H1 (cell line): ENCODE measurements around the gene HLX. TPM values are rescaled to one million over a fixed set of nuclear protein-coding genes. Genes with fewer than 3 reads are reported as not detected.

Source experiments
- CTCF ChIA-PET: fragments of 300-600 bp; sonication (Branson Sonifier 250); formaldehyde crosslinking; loops from one replicate; lab custom pipeline; 2021; ENCODE audit not compliant: partially characterized antibody; lab: Charles Lee
- POLR2A ChIA-PET: fragments of 300-600 bp; sonication (Branson Sonifier 250); formaldehyde crosslinking; loops from one replicate; lab custom pipeline; 2021; ENCODE audit warnings: inconsistent platforms; ENCODE audit not compliant: partially characterized antibody; lab: Charles Lee
- DNase-seq, 2 experiments: peaks; one replicate each; pipeline versions ENCODE4 v3.0.0 to v3.0.0-alpha.2; 2010 to 2022; ENCODE audit warnings: low spot score in 2 of 2, low read depth in 1 of 2, mixed read lengths in 1 of 2
- FAIRE-seq: peaks from 2 replicates; lab custom pipeline; 2011; peaks lifted over from hg19 to GRCh38; lab: Jason Lieb, UNC
- H2AFZ ChIP-seq: 2 replicates; pipeline ENCODE4 v1.8.1; 2012; ENCODE audit warnings: low read length, inconsistent platforms
- H2AK5ac ChIP-seq: 2 replicates; pipeline ENCODE4 v1.6.1; 2013; ENCODE audit warnings: low read depth, low read length
- H2BK120ac ChIP-seq: replicated peaks from 2 replicates; pipeline ENCODE3; 2013; ENCODE audit warnings: low read depth, low read length, inconsistent platforms
- H2BK12ac ChIP-seq: 2 replicates; pipeline ENCODE4 v1.6.1; 2013; ENCODE audit warnings: low read depth, low read length
- H2BK15ac ChIP-seq: 2 replicates; pipeline ENCODE4 v1.6.1; 2013; ENCODE audit warnings: low read length
- H2BK20ac ChIP-seq: 2 replicates; pipeline ENCODE4 v1.6.1; 2013; ENCODE audit warnings: low read length
- H2BK5ac ChIP-seq: 2 replicates; pipeline ENCODE4 v1.6.1; 2013; ENCODE audit warnings: low read depth, low read length
- H3K14ac ChIP-seq: 2 replicates; pipeline ENCODE4 v1.6.1; 2013; ENCODE audit warnings: inconsistent platforms; ENCODE audit not compliant: insufficient read length
- H3K18ac ChIP-seq: 2 replicates; pipeline ENCODE4 v1.6.1; 2013; ENCODE audit warnings: low read length; ENCODE audit errors: extremely low read depth
- H3K23ac ChIP-seq: 2 replicates; pipeline ENCODE4 v1.6.1; 2013; ENCODE audit warnings: inconsistent platforms; ENCODE audit not compliant: insufficient read length
- H3K23me2 ChIP-seq: 2 replicates; pipeline ENCODE4 v1.6.1; 2013; ENCODE audit warnings: low read depth, low read length
- H3K27ac ChIP-seq: 2 replicates; pipeline ENCODE4 v1.6.1; 2011; ENCODE audit warnings: low read depth, low read length, inconsistent platforms
- H3K27me3 ChIP-seq, 4 experiments: replicated peaks in 1 of 4; 1 replicate in 1 of 4; 2 replicates in 3 of 4; pipeline versions ENCODE4 v1.6.1 to v1.8.1; 2011 to 2013; ENCODE audit warnings: low read length in 3 of 4, mild to moderate bottlenecking in 3 of 4, inconsistent platforms in 2 of 4, mixed read lengths in 2 of 4, moderate library complexity in 1 of 4; ENCODE audit not compliant: control insufficient read depth in 3 of 4, insufficient read depth in 3 of 4; ENCODE audit errors: extremely low read depth in 1 of 4
- H3K36me3 ChIP-seq, 4 experiments: 2 replicates each; pipeline versions ENCODE4 v1.6.1 to v1.8.1; 2011 to 2013; ENCODE audit warnings: mild to moderate bottlenecking in 4 of 4, low read length in 3 of 4, moderate library complexity in 2 of 4, control low read depth in 1 of 4, inconsistent platforms in 1 of 4; ENCODE audit not compliant: insufficient read depth in 4 of 4, control insufficient read depth in 2 of 4
- H3K4ac ChIP-seq: replicated peaks from 2 replicates; pipeline ENCODE3; 2013; ENCODE audit warnings: low read length, low read depth, mixed read lengths, inconsistent platforms; ENCODE audit not compliant: insufficient read length
- H3K4me1 ChIP-seq, 4 experiments: replicated peaks in 1 of 4; 1 replicate in 1 of 4; 2 replicates in 3 of 4; pipeline versions ENCODE4 v1.6.1 to v1.8.1; 2011 to 2013; ENCODE audit warnings: low read length in 3 of 4, inconsistent platforms in 2 of 4, mixed read lengths in 1 of 4; ENCODE audit not compliant: insufficient read depth in 4 of 4, control insufficient read depth in 3 of 4
- H3K4me2 ChIP-seq, 2 experiments: 2 replicates each; pipeline versions ENCODE4 v1.6.1 to v1.8.1; 2011 to 2013; ENCODE audit warnings: low read depth in 2 of 2, low read length in 2 of 2, control low read depth in 1 of 2, inconsistent platforms in 1 of 2, mild to moderate bottlenecking in 1 of 2; ENCODE audit not compliant: insufficient read depth in 1 of 2
- H3K4me3 ChIP-seq, 4 experiments: fragments of 200-600, 300-600 bp in 1 of 4; sonication (generic), shearing (Covaris generic), sonication (Bioruptor Twin) in 1 of 4; 2 replicates each; pipeline versions ENCODE4 v1.5.1 to v1.8.1; 2011 to 2016; ENCODE audit warnings: low read length in 4 of 4, low read depth in 3 of 4, control low read depth in 2 of 4, inconsistent platforms in 2 of 4, mild to moderate bottlenecking in 2 of 4, mixed read lengths in 1 of 4, moderate library complexity in 1 of 4; ENCODE audit not compliant: insufficient read depth in 2 of 4; ENCODE audit errors: extremely low read depth in 1 of 4
- H3K56ac ChIP-seq: replicated peaks from 2 replicates; pipeline ENCODE3; 2013; ENCODE audit warnings: low read depth, mild to moderate bottlenecking, mixed read lengths, low read length, inconsistent platforms; ENCODE audit not compliant: insufficient read length
- H3K79me1 ChIP-seq: 2 replicates; pipeline ENCODE4 v1.6.1; 2013; ENCODE audit warnings: low read depth, low read length, control low read depth
- H3K79me2 ChIP-seq, 2 experiments: 2 replicates each; pipeline versions ENCODE4 v1.6.1 to v1.8.1; 2012 to 2013; ENCODE audit warnings: low read length in 2 of 2, mild to moderate bottlenecking in 2 of 2, inconsistent platforms in 1 of 2; ENCODE audit not compliant: insufficient read depth in 2 of 2, control insufficient read depth in 1 of 2
- H3K9ac ChIP-seq, 4 experiments: replicated peaks in 1 of 4; 1 replicate in 1 of 4; 2 replicates in 3 of 4; pipeline versions ENCODE4 v1.6.1 to v1.8.1; 2011 to 2013; ENCODE audit warnings: low read depth in 3 of 4, low read length in 3 of 4, control low read depth in 2 of 4, mild to moderate bottlenecking in 2 of 4, moderate library complexity in 2 of 4, inconsistent platforms in 1 of 4; ENCODE audit errors: extremely low read depth in 1 of 4
- H3K9me3 ChIP-seq, 2 experiments: 2 replicates each; pipeline versions ENCODE4 v1.6.1 to v1.8.1; 2012 to 2013; ENCODE audit warnings: mild to moderate bottlenecking in 2 of 2, moderate library complexity in 2 of 2, control low read depth in 1 of 2, inconsistent platforms in 1 of 2, low read depth in 1 of 2, low read length in 1 of 2, mixed read lengths in 1 of 2; ENCODE audit not compliant: insufficient read depth in 2 of 2
- H4K20me1 ChIP-seq, 2 experiments: replicated peaks in 1 of 2; 2 replicates each; pipeline versions ENCODE3 to v1.8.1; 2011 to 2013; ENCODE audit warnings: inconsistent platforms in 2 of 2, low read length in 2 of 2, mild to moderate bottlenecking in 1 of 2; ENCODE audit not compliant: insufficient read depth in 2 of 2, control insufficient read depth in 1 of 2
- H4K5ac ChIP-seq: 2 replicates; pipeline ENCODE4 v1.6.1; 2013; ENCODE audit warnings: low read length, low read depth, mixed read lengths, inconsistent platforms; ENCODE audit not compliant: insufficient read length
- H4K8ac ChIP-seq: 2 replicates; pipeline ENCODE4 v1.8.0; 2013; ENCODE audit warnings: mild to moderate bottlenecking, moderate library complexity, low read length, inconsistent platforms; ENCODE audit not compliant: insufficient read depth; ENCODE audit errors: extremely low read depth
- H4K91ac ChIP-seq: replicated peaks from 2 replicates; pipeline ENCODE3; 2013; ENCODE audit warnings: low read length, mixed read lengths, inconsistent platforms; ENCODE audit not compliant: insufficient read length
- CBX5 ChIP-seq: fragments of 300-800, 300-1000 bp; sonication (generic); IDR thresholded peaks from 2 replicates; pipeline ENCODE4 v1.7.1; 2016; ENCODE audit warnings: antibody characterized with exemption, low read length, low read depth
- CEBPB ChIP-seq: IDR thresholded peaks from 2 replicates; pipeline ENCODE4 v1.6.1; 2012; ENCODE audit warnings: low read depth, low read length
- CREB1 ChIP-seq: IDR thresholded peaks from 2 replicates; pipeline ENCODE4 v1.6.1; 2012; ENCODE audit warnings: inconsistent platforms
- EGR1 ChIP-seq: IDR thresholded peaks from 2 replicates; pipeline ENCODE4 v1.6.1; 2011; ENCODE audit warnings: low read depth, low read length, borderline replicate concordance
- HDAC2 ChIP-seq, 2 experiments: fragments of 300-600 bp in 1 of 2; sonication (generic) in 1 of 2; IDR thresholded peaks; 2 replicates each; pipeline ENCODE4 v1.6.1; 2011 to 2012; ENCODE audit warnings: low read depth in 2 of 2, low read length in 2 of 2, mild to moderate bottlenecking in 2 of 2, moderate library complexity in 2 of 2, borderline replicate concordance in 1 of 2, inconsistent platforms in 1 of 2
- KDM4A ChIP-seq: IDR thresholded peaks from one replicate; pipeline ENCODE4 v1.7.1; 2012; ENCODE audit warnings: low read depth, mild to moderate bottlenecking, moderate library complexity, low read length, inconsistent platforms; ENCODE audit not compliant: severe bottlenecking
- PHF8 ChIP-seq: fragments of 200-600 bp; sonication (generic); conservative IDR thresholded peaks from 2 replicates; pipeline ENCODE4 v1.7.1; 2012; ENCODE audit warnings: low read depth, mild to moderate bottlenecking, inconsistent platforms, low read length, moderate library complexity
- SIRT6 ChIP-seq: IDR thresholded peaks from one replicate; pipeline ENCODE4 v1.7.1; 2012; ENCODE audit warnings: low read length, inconsistent platforms
- SP1 ChIP-seq: IDR thresholded peaks from 2 replicates; pipeline ENCODE4 v1.6.1; 2011; ENCODE audit warnings: low read depth, low read length
- WGBS, 2 experiments: shearing (Covaris generic) in 1 of 2; methylation state at CpG; one replicate each; pipeline versions ENCODE4 v1.1.6 to v1.1.7; 2013 to 2015; ENCODE audit warnings: low lambda C conversion rate in 2 of 2, mixed read lengths in 2 of 2, inconsistent platforms in 1 of 2, low coverage in 1 of 2, missing lambda C conversion rate in 1 of 2; ENCODE audit not compliant: insufficient replicate concordance in 2 of 2, insufficient coverage in 1 of 2, insufficient read length in 1 of 2; ENCODE audit errors: extremely low coverage in 1 of 2, missing lambda C conversion rate in 1 of 2; 5-methylcytosine and 5-hydroxymethylcytosine counted together
- polyA plus RNA-seq, 7 experiments: library from polyadenylated mRNA; depleted of rRNA in 3 of 7; stranded (reverse) in 5 of 7; unstranded in 2 of 7; fragments of >200 nt in 5 of 7; fragments of 200-250 nt in 2 of 7; gene quantifications; 1 replicate in 5 of 7; 2 replicates in 1 of 7; 4 replicates in 1 of 7; pipeline versions ENCODE4 v1.2.1 to v1.2.3, GENCODE V29; 2011 to 2013; ENCODE audit warnings: missing spikeins in 2 of 7, mixed read lengths in 2 of 7
- total RNA-seq: library from RNA; stranded (reverse); fragmentation: NEBNext Ultra II Directional; extraction: Animal tissue kit (Norgen Biotek cat#: 25700); gene quantifications from 2 replicates; pipeline ENCODE4 v1.2.1, GENCODE V29; 2021

The HLX gene
- total and polyA plus RNA-seq, 2 of the 8 experiments (the other 6 are each of a cell fraction or from before 2014, with no cell fraction given), result 0.11 to 0.30 TPM

DNA sequence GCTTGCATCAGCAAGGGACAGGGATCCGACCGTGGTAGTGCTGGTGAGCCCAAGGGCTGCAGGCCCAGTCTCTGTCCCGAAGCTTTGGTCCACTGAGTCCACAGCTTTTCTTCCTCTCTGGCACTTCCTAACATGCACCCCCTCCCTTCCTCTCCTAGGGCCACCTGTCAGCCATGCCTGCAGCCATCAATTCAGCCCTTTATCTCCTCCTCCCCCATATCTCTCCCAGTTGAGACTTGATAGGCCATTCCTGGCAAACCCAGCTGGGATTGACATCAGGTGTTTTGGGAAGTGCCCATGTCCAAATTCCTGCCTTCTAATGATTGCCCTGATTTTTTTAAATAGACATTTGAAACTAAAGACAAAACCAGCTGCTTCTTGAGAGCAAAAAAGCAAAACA is 25.6 kb downstream of the HLX start:
- CTCF ChIA-PET, result interaction anchor here (0.7 to 1.7 kb wide), 6 partner anchors 10 to 527 kb away, joined by 3 to 4 read pairs (median 4); no protein-coding TSS in a partner anchor
- H4K91ac ChIP-seq, result no peak overlapping the region
- H2AFZ ChIP-seq, result no peak overlapping the region
- TF ChIP-seq SP1 (no peak), EGR1 (no peak), SIRT6 (no peak), HDAC2 (IDR thresholded peaks at IDR 0.05; ENCODE audit: borderline replicate concordance in 1 of 2, low read depth in 2 of 2, low read length in 2 of 2) (no peak), KDM4A (no peak), CBX5 (no peak), CREB1 (no peak), PHF8 (no peak), CEBPB (no peak)
- H3K4me2 ChIP-seq, result no peak overlapping the region
- no peak overlapping the region for H2AK5ac ChIP-seq
- no peak overlapping the region for H4K5ac ChIP-seq
- WGBS, 2 experiments, result 79% methylated on average over 3 of the region's 3 CpGs; no CpG with 5 or more reads in 1 of the 2 experiments
- H3K18ac ChIP-seq, result no peak overlapping the region
- no peak overlapping the region for H4K8ac ChIP-seq
- H2BK15ac ChIP-seq, result no peak overlapping the region
- no peak overlapping the region for H2BK20ac ChIP-seq
- no peak overlapping the region for H3K27ac ChIP-seq
- H3K56ac ChIP-seq, result no peak overlapping the region
- no peak overlapping the region for H3K9ac ChIP-seq
- 0 out of 7 replicates have a peak, but pooled peaks cover 0 to 2% (median 0%) of the 10 kb centered on the region in 4 experiments for H3K27me3 ChIP-seq
- no peak overlapping the region for H3K23ac ChIP-seq
- H3K9me3 ChIP-seq, result no peaks in the 10 kb centered on the region
- no peak overlapping the region for H2BK12ac ChIP-seq
- POLR2A ChIA-PET, result interaction anchor here (1.2 kb wide), 1 partner anchor 9 kb away, joined by 3 read pairs; no protein-coding TSS in a partner anchor
- no peak overlapping the region for H3K4me3 ChIP-seq
- no peak overlapping the region for H3K14ac ChIP-seq
- FAIRE-seq, result no peak
- H3K79me2 ChIP-seq, result no peaks in the 10 kb centered on the region
- H3K36me3 ChIP-seq, result no peaks in the 10 kb centered on the region
- no peak for DNase-seq
- H2BK5ac ChIP-seq, result no peak overlapping the region
- no peaks in the 10 kb centered on the region for H3K23me2 ChIP-seq
- no peak overlapping the region for H3K4ac ChIP-seq
- no peak overlapping the region for H2BK120ac ChIP-seq
- no peaks in the 10 kb centered on the region for H4K20me1 ChIP-seq
- H3K79me1 ChIP-seq, result no peaks in the 10 kb centered on the region
- H3K4me1 ChIP-seq, result no peaks in the 10 kb centered on the region
